Measurements from ENCODE around the gene ZNF398.

- no peak for TF ChIP-seq POLR2A (IDR thresholded peaks at IDR 0.05)
- TF ChIP-seq CTCF (IDR thresholded peaks at IDR 0.05 in 4 of 5, conservative IDR thresholded peaks at IDR 0.05 in 1 of 5), result no peak
These were observed 6.4 kb upstream of the ZNF398 start for GRCh38 chr7:149140831-149141230.

Data from gastrocnemius medialis (tissue), 4 donors.